WTC11 (cell line): ENCODE measurements around the gene TBX2.

Experiments used
- CTCF ChIP-seq: fragments of 200-600 bp; IDR thresholded peaks from 2 replicates; pipeline ENCODE4 v1.8.0; 2022; ENCODE audit warnings: antibody characterized with exemption
- ETV6 ChIP-seq: sonication (generic); formaldehyde crosslinking; IDR thresholded peaks from 2 replicates; pipeline ENCODE4 v1.8.1; 2022; ENCODE audit warnings: mild to moderate bottlenecking, missing genetic modification reagents
- FOXP1 ChIP-seq: sonication (generic); formaldehyde crosslinking; IDR thresholded peaks from 2 replicates; pipeline ENCODE4 v1.8.0; 2022; ENCODE audit warnings: missing genetic modification reagents, mild to moderate bottlenecking, moderate library complexity, borderline replicate concordance
- MAX ChIP-seq: sonication (generic); formaldehyde crosslinking; IDR thresholded peaks from 2 replicates; pipeline ENCODE4 v1.8.0; 2022; ENCODE audit warnings: mild to moderate bottlenecking, missing genetic modification reagents
- NR2C2 ChIP-seq: sonication (generic); formaldehyde crosslinking; IDR thresholded peaks from 2 replicates; pipeline ENCODE4 v1.8.0; 2022; ENCODE audit warnings: mild to moderate bottlenecking, missing genetic modification reagents
- SMAD4 ChIP-seq: sonication (generic); formaldehyde crosslinking; IDR thresholded peaks from 2 replicates; pipeline ENCODE4 v1.8.0; 2022; ENCODE audit warnings: mild to moderate bottlenecking, missing genetic modification reagents
- SP1 ChIP-seq: sonication (generic); formaldehyde crosslinking; conservative IDR thresholded peaks from 2 replicates; pipeline ENCODE4 v1.8.1; 2022; ENCODE audit warnings: missing genetic modification reagents
- TP53 ChIP-seq: sonication (generic); formaldehyde crosslinking; IDR thresholded peaks from 2 replicates; pipeline ENCODE4 v1.8.1; 2023; ENCODE audit warnings: mild to moderate bottlenecking, missing genetic modification reagents
- TF ChIP-seq, protein P1 (sequence below): sonication (generic); formaldehyde crosslinking; IDR thresholded peaks from 2 replicates; pipeline ENCODE4 v1.8.1; 2023; ENCODE audit warnings: mild to moderate bottlenecking, moderate library complexity, missing genetic modification reagents
- TF ChIP-seq, protein P2 (sequence below): sonication (generic); formaldehyde crosslinking; IDR thresholded peaks from 2 replicates; pipeline ENCODE4 v1.8.1; 2022; ENCODE audit warnings: low read depth, missing genetic modification reagents, borderline replicate concordance

GRCh38 chr17:61440697-61441096, 41.1 kb downstream of the TBX2 start:
- TF ChIP-seq SMAD4 (CRISPR knock-in tag), result no peak
- TF ChIP-seq, protein P1, sequence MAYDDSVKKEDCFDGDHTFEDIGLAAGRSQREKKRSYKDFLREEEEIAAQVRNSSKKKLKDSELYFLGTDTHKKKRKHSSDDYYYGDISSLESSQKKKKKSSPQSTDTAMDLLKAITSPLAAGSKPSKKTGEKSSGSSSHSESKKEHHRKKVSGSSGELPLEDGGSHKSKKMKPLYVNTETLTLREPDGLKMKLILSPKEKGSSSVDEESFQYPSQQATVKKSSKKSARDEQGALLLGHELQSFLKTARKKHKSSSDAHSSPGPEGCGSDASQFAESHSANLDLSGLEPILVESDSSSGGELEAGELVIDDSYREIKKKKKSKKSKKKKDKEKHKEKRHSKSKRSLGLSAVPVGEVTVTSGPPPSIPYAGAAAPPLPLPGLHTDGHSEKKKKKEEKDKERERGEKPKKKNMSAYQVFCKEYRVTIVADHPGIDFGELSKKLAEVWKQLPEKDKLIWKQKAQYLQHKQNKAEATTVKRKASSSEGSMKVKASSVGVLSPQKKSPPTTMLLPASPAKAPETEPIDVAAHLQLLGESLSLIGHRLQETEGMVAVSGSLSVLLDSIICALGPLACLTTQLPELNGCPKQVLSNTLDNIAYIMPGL (CRISPR knock-in tag), result no peak
- TF ChIP-seq CTCF, result no peak
- TF ChIP-seq MAX, result no peak
- no peak for TF ChIP-seq NR2C2 (CRISPR knock-in tag)
- no peak for TF ChIP-seq SP1 (CRISPR knock-in tag)
- TF ChIP-seq, protein P2, sequence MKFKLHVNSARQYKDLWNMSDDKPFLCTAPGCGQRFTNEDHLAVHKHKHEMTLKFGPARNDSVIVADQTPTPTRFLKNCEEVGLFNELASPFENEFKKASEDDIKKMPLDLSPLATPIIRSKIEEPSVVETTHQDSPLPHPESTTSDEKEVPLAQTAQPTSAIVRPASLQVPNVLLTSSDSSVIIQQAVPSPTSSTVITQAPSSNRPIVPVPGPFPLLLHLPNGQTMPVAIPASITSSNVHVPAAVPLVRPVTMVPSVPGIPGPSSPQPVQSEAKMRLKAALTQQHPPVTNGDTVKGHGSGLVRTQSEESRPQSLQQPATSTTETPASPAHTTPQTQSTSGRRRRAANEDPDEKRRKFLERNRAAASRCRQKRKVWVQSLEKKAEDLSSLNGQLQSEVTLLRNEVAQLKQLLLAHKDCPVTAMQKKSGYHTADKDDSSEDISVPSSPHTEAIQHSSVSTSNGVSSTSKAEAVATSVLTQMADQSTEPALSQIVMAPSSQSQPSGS (CRISPR knock-in tag), result no peak
- TF ChIP-seq FOXP1, result no peak
- TF ChIP-seq ETV6 (CRISPR knock-in tag), result no peak
- TF ChIP-seq TP53, result no peak
